ENCODE results near the gene RPS6KA2.

GRCh38 chr6:166627033-166627874 lies at the start of gene RPS6KA2:
- TF ChIP-seq CTCF (IDR thresholded peaks at IDR 0.05) (peak in 1 of 6 experiments; percentile 10), POLR2A (IDR thresholded peaks at IDR 0.05) (peak; percentile 97 to 98)
